GM18907 (cell line): ENCODE measurements around the gene DUS3L.
"Not testable (repeated sequence)": the region's sequence is repeated elsewhere in the genome, so short reads cannot be mapped to it uniquely, and the experiment has no call there.

ENCODE experiments used
- ATAC-seq: cut with Tn5 transposase; IDR thresholded peaks from one replicate; pipeline ENCODE4 v1.9.1; 2021; ENCODE audit warnings: mild to moderate bottlenecking, moderate library complexity; ENCODE audit not compliant: unreplicated experiment

The DUS3L gene

DNA sequence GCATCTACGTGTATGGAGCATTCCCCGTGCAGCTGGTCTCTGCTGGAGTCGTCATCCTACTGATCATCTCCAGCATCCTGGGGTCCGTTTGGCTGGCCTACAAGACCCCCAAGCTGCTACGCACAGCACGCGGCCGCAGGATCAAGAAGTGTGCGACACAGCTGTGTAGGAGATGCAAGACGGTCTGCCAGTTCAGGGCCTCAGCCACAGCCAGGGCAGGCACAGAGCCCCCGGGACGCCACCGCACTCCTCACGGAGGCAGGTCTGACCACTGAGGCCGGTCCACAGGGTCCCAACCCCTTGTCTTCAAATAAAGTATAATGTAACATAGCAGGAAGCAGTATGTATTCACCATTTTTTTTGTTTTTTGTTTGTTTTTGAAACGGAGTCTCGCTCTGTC, 12.6 kb downstream of the DUS3L start:
- ATAC-seq, result no peak

DNA sequence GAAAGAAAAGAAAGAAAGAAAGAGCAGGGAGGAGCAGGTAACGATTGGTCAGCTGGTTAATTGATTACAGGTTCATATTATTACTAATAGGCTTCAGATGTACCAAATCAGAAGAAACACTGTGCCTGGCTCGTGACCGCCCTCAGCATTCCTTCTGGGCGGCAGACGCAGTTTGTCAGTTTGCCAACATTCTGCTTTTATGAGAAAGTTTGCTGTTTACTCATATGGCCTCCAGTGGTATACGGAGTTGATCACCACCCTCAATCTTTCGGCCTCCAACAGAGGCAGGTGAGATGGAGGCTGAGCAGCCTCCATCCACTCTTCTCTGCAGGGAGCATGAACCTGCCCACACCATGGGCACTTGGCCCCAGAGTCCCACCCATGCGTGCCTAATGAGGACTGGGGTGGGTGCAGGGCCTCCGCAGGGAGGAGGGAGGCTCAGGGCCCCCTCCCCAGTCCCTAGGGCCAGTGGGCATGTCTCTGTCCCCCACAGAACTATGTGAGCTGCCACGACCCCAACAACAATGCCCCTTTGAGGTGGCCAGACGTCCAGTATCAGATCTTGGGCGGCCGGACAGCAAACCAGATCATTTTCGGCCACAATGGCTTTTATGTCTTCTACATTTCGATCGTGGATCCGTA, 15.2 kb downstream of the DUS3L start:
- no peak for ATAC-seq

DNA sequence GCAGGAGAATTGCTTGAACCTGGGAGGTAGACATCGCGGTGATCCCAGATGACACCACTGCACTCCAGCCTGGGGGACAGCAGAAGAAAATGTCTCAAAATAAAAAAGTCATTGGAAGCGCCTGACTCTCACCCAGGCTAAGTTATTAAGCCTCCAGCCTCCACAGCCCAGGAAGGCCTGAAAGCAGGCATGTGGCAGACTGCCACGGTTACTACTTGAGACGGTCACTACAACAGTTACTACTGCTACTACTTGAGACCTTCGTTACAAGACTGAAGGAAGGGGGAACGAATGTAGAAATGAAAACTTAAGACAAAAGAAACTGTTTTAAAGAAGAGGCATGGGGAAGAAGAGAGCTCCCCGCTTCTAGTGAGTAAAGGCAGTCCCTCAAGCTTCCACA, 16.0 kb downstream of the DUS3L start:
- no peak for ATAC-seq

DNA sequence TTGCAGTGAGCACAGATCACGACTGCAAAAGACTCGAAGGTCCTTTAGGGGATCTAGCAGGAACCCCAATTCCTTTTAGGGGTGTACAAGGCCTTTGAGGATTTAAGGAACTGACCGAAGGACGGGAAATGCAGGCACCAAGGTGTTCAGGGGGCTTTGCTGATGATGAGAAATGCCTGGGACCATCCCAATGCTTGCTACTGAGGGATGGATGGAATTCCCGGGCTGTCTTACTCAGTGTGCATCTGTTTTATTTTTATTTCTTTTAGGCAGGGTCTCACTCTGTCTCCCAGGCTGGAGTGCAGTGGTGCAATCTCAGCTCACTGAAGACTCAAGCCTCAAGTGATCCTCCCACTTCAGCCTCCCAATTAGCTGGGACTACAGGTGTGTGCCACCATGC, 17.7 kb downstream of the DUS3L start:
- ATAC-seq, result no peak

DNA sequence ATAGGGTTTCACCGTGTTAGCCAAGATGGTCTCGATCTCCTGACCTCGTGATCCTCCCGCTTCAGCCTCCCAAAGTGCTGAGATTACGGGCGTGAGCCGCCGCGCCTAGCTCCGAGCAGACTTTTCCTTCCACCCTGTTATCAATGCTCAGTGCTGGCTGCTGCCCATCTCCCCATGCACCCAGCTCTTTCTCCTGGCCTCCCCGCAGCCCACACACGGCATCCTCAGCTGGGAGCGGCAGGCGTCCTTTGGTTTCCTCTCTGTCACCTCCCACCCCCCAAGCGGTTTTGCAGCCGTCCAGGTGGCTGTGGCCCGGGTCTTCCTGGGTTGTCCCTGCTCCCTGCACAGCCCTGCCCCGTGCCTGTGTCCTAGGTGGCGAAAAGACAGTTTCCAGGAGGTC, 18.5 kb downstream of the DUS3L start:
- no peak for ATAC-seq

DNA sequence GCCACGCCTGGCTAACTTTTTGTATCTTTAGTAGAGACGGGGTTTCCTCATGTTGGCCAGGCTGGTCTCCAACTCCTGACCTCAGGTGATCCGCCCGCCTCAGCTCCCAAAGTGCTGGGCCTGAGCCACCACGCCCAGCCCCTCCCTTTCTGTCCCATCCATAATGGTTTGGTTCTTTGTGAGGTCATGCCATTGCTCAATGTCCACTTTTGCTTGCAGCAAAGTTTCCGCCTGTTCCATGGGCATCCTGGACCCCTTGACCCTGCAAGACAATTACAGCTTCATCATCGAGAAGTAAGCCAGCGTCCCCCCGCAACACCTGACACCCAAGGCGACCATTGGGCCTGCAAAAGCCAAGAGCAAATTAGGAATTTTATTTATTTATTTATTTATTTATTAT, 23.0 kb downstream of the DUS3L start:
- no peak for ATAC-seq

DNA sequence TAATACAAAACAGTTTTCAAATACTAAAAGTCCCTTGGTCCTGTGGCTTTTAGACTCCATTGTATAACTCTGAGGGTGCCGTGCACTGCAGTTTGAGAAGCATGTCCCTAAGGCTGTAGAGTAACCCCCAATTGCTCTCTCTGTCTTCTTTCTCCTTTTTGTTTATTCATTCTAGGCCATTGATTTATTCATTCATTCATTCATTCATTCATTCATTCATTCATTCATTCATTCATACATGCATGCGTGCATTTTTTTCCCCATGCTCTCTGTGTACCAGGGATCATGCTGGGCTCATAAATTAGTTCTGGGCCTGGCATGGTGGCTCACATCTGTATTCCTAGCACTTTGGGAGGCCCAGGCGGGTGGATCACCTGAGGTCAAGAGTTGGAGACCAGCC, 25.7 kb downstream of the DUS3L start:
- no peak for ATAC-seq

DNA sequence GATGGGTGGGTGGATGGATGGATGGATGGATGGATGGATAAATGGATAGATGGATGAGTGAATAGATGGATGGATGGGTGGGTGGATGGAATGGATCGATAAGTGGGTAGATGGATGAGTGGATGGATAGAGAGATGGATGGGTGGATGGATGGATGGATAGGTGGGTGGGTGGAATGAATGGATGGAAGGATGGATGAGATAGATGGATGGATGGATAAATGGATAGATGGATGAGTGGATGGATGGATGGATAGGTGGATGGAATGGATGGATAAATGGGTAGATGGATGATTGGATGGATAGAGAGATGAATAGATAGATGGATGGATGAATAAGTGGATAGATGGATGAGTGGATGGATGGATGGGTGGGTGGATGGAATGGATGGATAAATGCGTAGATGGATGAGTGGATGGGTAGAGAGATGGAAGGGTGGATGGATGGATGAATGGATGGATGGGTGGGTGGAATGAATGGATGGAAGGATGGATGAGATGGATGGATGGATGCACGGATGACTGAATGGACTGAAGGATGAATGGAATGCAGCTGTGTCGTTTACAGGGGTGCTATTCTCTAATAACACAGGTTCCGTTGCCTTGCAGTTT, 28.2 kb downstream of the DUS3L start:
- ATAC-seq, result no peak

DNA sequence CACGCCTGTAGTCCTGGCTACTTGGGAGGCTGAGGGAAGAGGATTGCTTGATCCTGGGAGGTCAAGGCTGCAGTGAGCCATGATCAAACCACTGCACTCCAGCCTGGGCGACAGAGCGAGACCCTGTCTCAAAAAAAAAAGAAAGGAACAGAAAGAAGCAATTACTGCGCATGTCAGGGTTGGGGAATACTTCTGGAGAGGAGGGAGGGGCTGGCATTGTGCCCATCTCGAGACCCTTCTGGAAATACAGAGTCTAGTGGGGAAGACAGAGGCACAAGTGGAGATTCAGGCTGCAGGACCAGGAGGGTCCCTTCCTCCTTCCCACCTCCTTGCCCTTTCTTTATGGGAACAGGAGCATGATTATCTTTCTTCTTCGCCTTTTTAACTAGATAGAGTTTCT, 37.2 kb downstream of the DUS3L start:
- ATAC-seq, result no peak

DNA sequence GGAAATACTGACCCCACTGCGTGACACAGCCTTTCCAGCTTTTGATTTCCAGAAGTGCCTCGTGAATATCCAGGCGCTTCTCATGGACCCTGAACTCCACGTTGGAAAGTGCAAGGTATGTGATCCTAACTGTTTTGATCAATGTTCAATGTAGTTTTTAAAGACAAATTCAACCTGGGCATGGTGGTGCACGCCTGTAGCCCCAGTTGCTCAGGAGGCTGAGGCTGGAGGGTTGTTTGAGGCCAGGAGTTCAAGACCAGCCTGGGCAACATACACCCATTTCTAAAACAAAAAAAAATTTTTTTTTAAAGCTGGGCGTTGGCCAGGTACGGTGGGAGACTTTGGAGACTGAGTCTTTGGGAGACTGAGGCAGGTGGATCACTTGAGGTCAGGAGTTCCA, 39.3 kb downstream of the DUS3L start:
- no peak for ATAC-seq

DNA sequence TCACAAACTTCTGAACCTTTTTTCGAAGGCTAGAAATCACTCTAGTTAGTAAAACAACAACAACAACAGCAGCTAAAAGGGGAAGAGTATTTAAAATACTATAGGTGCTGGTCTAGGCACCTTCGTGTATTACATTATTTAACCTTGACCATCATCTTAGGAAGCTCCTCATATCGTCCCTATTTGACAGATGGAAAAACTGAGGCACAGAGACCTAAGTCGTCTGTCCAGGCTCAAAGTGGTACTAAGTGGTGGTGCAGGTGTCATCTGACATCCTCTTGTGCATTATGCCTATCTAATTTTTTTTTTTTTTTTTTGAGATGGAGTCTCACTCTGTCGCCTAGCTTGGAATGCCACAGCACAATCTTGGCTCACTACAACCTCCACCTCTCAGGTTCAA, 41.5 kb downstream of the DUS3L start:
- ATAC-seq, result no peak

DNA sequence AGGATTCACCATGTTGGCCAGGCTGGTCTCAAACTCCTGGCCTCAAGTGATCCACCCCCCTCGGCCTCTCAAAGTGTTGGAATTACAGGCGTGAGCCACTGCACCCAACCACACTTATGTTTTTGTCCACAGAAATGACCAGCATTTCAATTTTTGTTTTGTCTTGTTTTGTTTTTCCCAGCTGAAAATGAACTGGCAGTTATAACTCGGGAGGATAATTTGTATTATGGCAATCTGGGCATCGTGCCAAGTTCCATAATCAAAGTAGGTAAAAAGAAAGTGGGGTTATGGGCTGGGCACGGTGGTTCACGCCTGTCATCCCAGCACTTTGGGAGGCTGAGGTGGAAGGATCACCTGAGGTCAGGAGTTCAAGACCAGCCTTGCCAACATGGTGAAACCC, 42.0 kb downstream of the DUS3L start:
- ATAC-seq, result not testable (repeated sequence)

DNA sequence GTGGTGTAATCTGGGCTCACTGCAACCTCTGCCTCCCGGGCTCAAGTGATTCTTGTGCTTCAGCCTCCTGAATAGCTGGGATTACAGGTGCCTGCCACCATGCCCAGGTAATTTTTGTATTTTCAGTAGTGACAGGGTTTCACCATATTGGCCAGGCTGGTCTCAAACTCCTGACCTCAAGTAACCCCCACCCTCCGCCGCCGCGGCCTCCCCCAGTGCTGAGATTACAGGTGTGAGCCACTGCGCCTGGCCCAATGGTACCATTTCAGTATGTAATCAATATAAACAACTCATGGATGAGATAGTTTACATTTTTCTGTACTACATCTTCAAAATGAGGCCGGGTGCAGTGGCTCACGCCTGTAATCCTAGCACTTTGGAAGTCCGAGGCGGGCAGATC, 46.0 kb downstream of the DUS3L start:
- ATAC-seq, result not testable (repeated sequence)

DNA sequence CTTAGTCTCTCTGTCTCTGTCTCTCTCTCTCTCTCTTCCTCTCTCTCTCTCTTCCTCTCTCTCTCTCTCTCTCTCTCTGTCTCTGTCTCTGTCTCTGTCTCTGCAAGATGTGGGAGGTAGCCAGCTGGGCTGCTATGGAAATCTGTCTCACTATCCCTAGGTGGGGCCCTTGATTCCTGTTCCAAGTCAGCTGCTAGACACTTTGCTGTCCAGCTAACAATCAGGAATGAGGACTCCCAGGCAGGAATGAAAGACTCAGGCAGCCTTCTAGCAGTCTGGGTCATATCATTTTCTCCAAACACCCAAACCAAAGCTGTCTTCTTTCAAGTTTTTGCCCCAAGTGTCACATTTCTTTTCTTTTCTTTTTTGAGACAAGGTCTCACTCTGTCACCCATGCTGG, 47.3 kb downstream of the DUS3L start:
- ATAC-seq, result no peak

DNA sequence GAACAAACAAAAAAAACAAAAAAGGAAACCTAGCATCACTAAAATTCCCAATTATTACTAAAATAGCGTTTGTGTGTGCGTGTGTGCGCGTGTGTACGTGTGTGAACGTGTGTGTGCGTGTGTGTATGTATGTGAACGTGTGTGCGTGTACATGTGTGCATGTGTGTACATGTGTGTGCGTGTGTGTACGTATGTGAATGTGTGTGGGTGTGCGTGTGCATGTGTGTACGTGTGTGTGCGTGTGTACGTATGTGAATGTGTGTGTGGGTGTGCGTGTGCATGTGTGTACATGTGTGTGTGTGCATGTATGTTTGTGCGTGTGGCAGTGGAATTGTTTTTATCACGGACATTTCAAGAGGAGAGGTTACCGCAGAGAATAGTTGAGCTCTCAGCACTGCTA, 48.9 kb downstream of the DUS3L start:
- no peak for ATAC-seq

DNA sequence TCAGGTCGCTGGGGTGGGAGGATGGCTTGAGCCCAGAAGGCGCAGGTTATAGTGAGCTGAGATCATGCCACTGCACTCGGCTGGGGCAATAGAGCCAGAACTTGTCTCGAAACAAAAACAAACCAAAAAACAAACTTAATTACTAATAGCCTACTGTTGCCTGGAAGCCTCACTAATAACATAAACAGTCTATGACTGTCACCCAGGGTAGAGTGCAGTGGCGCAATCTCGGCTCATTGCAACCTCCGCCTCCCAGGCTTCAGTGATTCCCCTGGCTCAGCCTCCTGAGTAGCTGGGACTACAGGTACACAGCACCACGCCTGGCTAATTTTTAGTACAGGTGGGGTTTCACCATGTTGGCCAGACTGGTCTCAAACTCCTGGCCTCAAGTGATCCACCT, 52.5 kb downstream of the DUS3L start:
- ATAC-seq, result no peak
